ENCODE data around the gene ATP1A1. TPM values are rescaled to one million over a fixed set of nuclear protein-coding genes. Genes with fewer than 3 reads are reported as not detected.

ATP1A1 gene
- total RNA-seq, 4 donors from 2014 or later = 770 to 1,450 (median 1,316) TPM

- Histone ChIP-seq H3K4me3 (replicated peaks in 1 of 3) (no peak overlapping the region), H3K36me3 (peaks cover 27 to 34% of the 10 kb centered on the region in 2 donors), H3K27ac (no peak overlapping the region), H3K27me3 (no peaks in the 10 kb centered on the region), H3K9me3 (no peaks in the 10 kb centered on the region), H3K4me1 (no peaks in the 10 kb centered on the region)
- TF ChIP-seq CTCF (IDR thresholded peaks at IDR 0.05) = no peak
- TF ChIP-seq POLR2A (IDR thresholded peaks at IDR 0.05) = no peak
- intact Hi-C loops (cut with DNase I) = loop anchor here (10.0 kb wide), 1 partner anchor 175 kb away; no protein-coding TSS in a partner anchor
- DNase-seq = no peak
- 92 to 94% methylated on average over 8 of the region's 8 CpGs for WGBS, 2 donors
Observed at GRCh38 chr1:116409751-116410191, 36.7 kb downstream of the ATP1A1 start.

GRCh38 chr1:116411784-116412479 lies 38.9 kb downstream of the ATP1A1 start:
- Histone ChIP-seq H3K27ac (no peak overlapping the region), H3K9me3 (no peaks in the 10 kb centered on the region), H3K4me3 (replicated peaks in 1 of 3) (no peak overlapping the region), H3K4me1 (no peaks in the 10 kb centered on the region), H3K36me3 (peaks cover 6 to 12% of the 10 kb centered on the region in 2 donors), H3K27me3 (no peaks in the 10 kb centered on the region)
- TF ChIP-seq POLR2A (IDR thresholded peaks at IDR 0.05) = no peak
- TF ChIP-seq CTCF (IDR thresholded peaks at IDR 0.05) = no peak
- DNase-seq = no peak
- WGBS, 2 donors = 82 to 94% methylated on average over 2 of the region's 2 CpGs
- intact Hi-C loops (cut with DNase I) = no loop called here

- TF ChIP-seq POLR2A (IDR thresholded peaks at IDR 0.05) = no peak
- no peak for TF ChIP-seq CTCF (IDR thresholded peaks at IDR 0.05)
- peaks cover 0 to 1% of the 10 kb centered on the region in 2 donors for H3K4me1 ChIP-seq
- no peak for DNase-seq
- 87 to 97% methylated on average over 2 of the region's 2 CpGs for WGBS, 2 donors
- no peaks in the 10 kb centered on the region for H3K27me3 ChIP-seq
- intact Hi-C loops (cut with DNase I) = no loop called here
- no peak overlapping the region for H3K4me3 ChIP-seq (replicated peaks in 1 of 3)
- H3K27ac ChIP-seq = no peak overlapping the region
- H3K36me3 ChIP-seq = peaks cover 2 to 7% of the 10 kb centered on the region in 2 donors
- no peaks in the 10 kb centered on the region for H3K9me3 ChIP-seq
Observed at GRCh38 chr1:116412480-116412798, 39.4 kb downstream of the ATP1A1 start.

- Histone ChIP-seq H3K36me3 (peaks cover 0 to 3% of the 10 kb centered on the region in 2 donors), H3K27ac (no peak overlapping the region), H3K4me1 (peaks cover 4 to 6% of the 10 kb centered on the region in 2 donors), H3K4me3 (replicated peaks in 1 of 3) (no peak overlapping the region), H3K27me3 (no peaks in the 10 kb centered on the region), H3K9me3 (no peaks in the 10 kb centered on the region)
- DNase-seq = no peak
- intact Hi-C loops (cut with DNase I) = no loop called here
- WGBS, 2 donors = 90 to 93% methylated on average over 3 of the region's 3 CpGs
- no peak for TF ChIP-seq CTCF (IDR thresholded peaks at IDR 0.05)
- no peak for TF ChIP-seq POLR2A (IDR thresholded peaks at IDR 0.05)
Observed at GRCh38 chr1:116412898-116413297, 39.9 kb downstream of the ATP1A1 start.

GRCh38 chr1:116413414-116413813 lies 40.4 kb downstream of the ATP1A1 start:
- intact Hi-C loops (cut with DNase I) = no loop called here
- H3K4me3 ChIP-seq (replicated peaks in 1 of 3) = no peak overlapping the region
- H3K4me1 ChIP-seq = peaks cover 6 to 8% of the 10 kb centered on the region in 2 donors
- 88 to 93% methylated on average over 2 of the region's 2 CpGs for WGBS, 2 donors
- no peaks in the 10 kb centered on the region for H3K27me3 ChIP-seq
- TF ChIP-seq CTCF (IDR thresholded peaks at IDR 0.05) (no peak), POLR2A (IDR thresholded peaks at IDR 0.05) (no peak)
- H3K36me3 ChIP-seq = peaks cover 0 to 3% of the 10 kb centered on the region in 2 donors
- H3K27ac ChIP-seq = no peak overlapping the region
- DNase-seq = no peak
- H3K9me3 ChIP-seq = no peaks in the 10 kb centered on the region
